ENCODE measurements around the gene GRIN3B. TPM values are rescaled to one million over a fixed set of nuclear protein-coding genes. Genes with fewer than 3 reads are reported as not detected.

The GRIN3B gene
- total and polyA plus RNA-seq, 2 of the 4 experiments (the other 2 are of a cell fraction) = under 0.01 to 0.91 TPM

DNA sequence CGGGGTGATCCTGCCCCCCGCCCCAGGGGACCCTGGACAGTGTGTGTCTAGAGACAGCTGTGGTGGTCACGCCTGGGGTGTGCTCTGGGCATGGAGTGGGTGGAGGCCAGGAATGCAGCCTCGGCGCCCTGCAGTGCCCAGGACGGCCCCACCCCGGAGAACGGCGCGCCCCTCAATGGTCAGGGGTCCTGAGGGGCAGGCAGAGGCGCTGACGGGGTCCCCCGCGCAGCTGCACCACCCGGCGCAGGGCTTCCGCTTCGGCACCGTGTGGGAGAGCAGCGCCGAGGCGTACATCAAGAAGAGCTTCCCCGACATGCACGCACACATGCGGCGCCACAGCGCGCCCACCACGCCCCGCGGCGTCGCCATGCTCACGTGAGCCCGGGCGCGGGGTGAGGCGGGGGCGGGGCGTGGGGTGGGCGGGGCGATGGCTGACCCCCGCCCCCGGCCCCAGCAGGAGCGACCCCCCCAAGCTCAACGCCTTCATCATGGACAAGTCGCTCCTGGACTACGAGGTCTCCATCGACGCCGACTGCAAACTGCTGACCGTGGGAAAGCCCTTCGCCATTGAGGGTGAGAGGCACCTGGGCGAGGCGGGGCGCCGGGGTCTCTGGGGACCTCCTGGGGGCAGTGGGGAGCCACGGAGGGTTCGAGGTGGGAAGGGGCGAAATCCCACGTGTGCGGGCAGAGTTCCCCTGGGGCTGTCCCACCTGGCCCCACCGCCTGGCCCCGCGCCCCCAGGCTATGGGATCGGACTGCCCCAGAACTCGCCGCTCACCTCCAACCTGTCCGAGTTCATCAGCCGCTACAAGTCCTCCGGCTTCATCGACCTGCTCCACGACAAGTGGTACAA, 7.4 kb downstream of the GRIN3B start:
- H3K9ac ChIP-seq (ENCODE audit: low read depth, low read length) = no peak overlapping the region
- no peak overlapping the region for H3K4ac ChIP-seq (ENCODE audit: low read depth, low read length)
- H4K8ac ChIP-seq (ENCODE audit: low read depth in 2 of 2, low read length in 2 of 2) = no peak overlapping the region
- ATAC-seq (ENCODE audit: low read depth) = no peak
- no peak overlapping the region for H4K5ac ChIP-seq (ENCODE audit: low read depth, low read length)
- H2AFZ ChIP-seq (replicated peaks; ENCODE audit: low read length, poor library complexity) = peak overlapping the region; percentile 32
- dilution Hi-C loops (cut with HindIII; ENCODE audit: low sequenced_read_pairs, unreplicated experiment) (no loop called here), in situ Hi-C loops (cut with MboI; ENCODE audit: low sequenced_read_pairs) (no loop called here), intact Hi-C loops (cut with micrococcal nuclease) (loop anchor here (2.0 kb wide), 1 partner anchor 233 kb away; the partner anchor contains the start of gene ATP5F1D)
- CTCF ChIA-PET = no interaction called here
- H2BK15ac ChIP-seq (ENCODE audit: low read depth, low read length) = no peak overlapping the region
- H3K79me1 ChIP-seq (ENCODE audit: low read depth in 1 of 2, low read length in 2 of 2) = peaks cover 0 to 16% of the 10 kb centered on the region in 2 experiments; a peak in 3 of 4 replicates
- no peak overlapping the region for H3K27ac ChIP-seq (ENCODE audit: insufficient read depth, low read length)
- H3K14ac ChIP-seq (replicated peaks; ENCODE audit: low read depth, low read length) = no peak overlapping the region
- DNase-seq = no peak
- peaks cover 17% of the 10 kb centered on the region for H3K4me1 ChIP-seq (ENCODE audit: control insufficient read depth, insufficient read depth, low read length)
- H2BK5ac ChIP-seq (ENCODE audit: low read depth, low read length, poor library complexity, severe bottlenecking) = no peak overlapping the region
- peaks cover 25% of the 10 kb centered on the region; the same call in 1 of the 2 replicates for H3K36me3 ChIP-seq (ENCODE audit: control insufficient read depth, insufficient read depth, low read length)
- POLR2A ChIA-PET (ENCODE audit: unreplicated experiment) = no interaction called here
- H3K23ac ChIP-seq (ENCODE audit: low read depth, low read length) = no peak overlapping the region
- BruUV-seq (replicated peaks) = no TSS peak
- no peak overlapping the region for H3K4me3 ChIP-seq (ENCODE audit: insufficient read depth, low read depth, low read length)
- H4K20me1 ChIP-seq (ENCODE audit: insufficient read depth, low read length) = peaks cover 26% of the 10 kb centered on the region
- no peak overlapping the region for H2AK9ac ChIP-seq (replicated peaks; ENCODE audit: low read depth, low read length, poor library complexity)
- H3K56ac ChIP-seq (ENCODE audit: extremely low read depth, insufficient read depth, low read length) = no peak overlapping the region
- H3K9me1 ChIP-seq (ENCODE audit: insufficient read depth, low read length) = no peaks in the 10 kb centered on the region
- no peak overlapping the region for H2BK120ac ChIP-seq (ENCODE audit: low read depth, low read length)
- no peak overlapping the region for H4K91ac ChIP-seq (ENCODE audit: insufficient read depth, low read depth, low read length)
- no peak overlapping the region for H2BK20ac ChIP-seq (ENCODE audit: low read depth, low read length)
- H3K9me3 ChIP-seq (ENCODE audit: control insufficient read depth, insufficient read depth, low read length) = no peaks in the 10 kb centered on the region
- H3K27me3 ChIP-seq (ENCODE audit: control insufficient read depth, insufficient read depth, low read length) = no peaks in the 10 kb centered on the region
- H3K4me2 ChIP-seq (ENCODE audit: low read depth, low read length) = no peak overlapping the region
- no peak overlapping the region for H3K18ac ChIP-seq (ENCODE audit: low read depth, low read length)
- 97% methylated on average over 32 of the region's 73 CpGs; no CpG with 5 or more reads in 1 of the 2 experiments for WGBS, 2 experiments (ENCODE audit: extremely low coverage in 2 of 2, insufficient read length in 1 of 2)
- H2AK5ac ChIP-seq (ENCODE audit: low read depth, low read length) = peak overlapping the region; percentile 28; the same call in 1 of the 2 replicates
- TF ChIP-seq, protein P1, sequence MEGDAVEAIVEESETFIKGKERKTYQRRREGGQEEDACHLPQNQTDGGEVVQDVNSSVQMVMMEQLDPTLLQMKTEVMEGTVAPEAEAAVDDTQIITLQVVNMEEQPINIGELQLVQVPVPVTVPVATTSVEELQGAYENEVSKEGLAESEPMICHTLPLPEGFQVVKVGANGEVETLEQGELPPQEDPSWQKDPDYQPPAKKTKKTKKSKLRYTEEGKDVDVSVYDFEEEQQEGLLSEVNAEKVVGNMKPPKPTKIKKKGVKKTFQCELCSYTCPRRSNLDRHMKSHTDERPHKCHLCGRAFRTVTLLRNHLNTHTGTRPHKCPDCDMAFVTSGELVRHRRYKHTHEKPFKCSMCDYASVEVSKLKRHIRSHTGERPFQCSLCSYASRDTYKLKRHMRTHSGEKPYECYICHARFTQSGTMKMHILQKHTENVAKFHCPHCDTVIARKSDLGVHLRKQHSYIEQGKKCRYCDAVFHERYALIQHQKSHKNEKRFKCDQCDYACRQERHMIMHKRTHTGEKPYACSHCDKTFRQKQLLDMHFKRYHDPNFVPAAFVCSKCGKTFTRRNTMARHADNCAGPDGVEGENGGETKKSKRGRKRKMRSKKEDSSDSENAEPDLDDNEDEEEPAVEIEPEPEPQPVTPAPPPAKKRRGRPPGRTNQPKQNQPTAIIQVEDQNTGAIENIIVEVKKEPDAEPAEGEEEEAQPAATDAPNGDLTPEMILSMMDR (conservative IDR thresholded peaks at IDR 0.05; ENCODE audit: low read depth, low read length) = no peak
- no peak for TF ChIP-seq BHLHE40 (IDR thresholded peaks at IDR 0.05; ENCODE audit: low read depth, low read length)
- TF ChIP-seq RFX5 (IDR thresholded peaks at IDR 0.05; ENCODE audit: low read depth, low read length) = no peak
- TF ChIP-seq, protein P2, sequence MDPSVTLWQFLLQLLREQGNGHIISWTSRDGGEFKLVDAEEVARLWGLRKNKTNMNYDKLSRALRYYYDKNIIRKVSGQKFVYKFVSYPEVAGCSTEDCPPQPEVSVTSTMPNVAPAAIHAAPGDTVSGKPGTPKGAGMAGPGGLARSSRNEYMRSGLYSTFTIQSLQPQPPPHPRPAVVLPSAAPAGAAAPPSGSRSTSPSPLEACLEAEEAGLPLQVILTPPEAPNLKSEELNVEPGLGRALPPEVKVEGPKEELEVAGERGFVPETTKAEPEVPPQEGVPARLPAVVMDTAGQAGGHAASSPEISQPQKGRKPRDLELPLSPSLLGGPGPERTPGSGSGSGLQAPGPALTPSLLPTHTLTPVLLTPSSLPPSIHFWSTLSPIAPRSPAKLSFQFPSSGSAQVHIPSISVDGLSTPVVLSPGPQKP (IDR thresholded peaks at IDR 0.05; ENCODE audit: borderline replicate concordance, low read depth, low read length) = no peak
- TF ChIP-seq CEBPB (IDR thresholded peaks at IDR 0.05; ENCODE audit: low read depth, low read length) = no peak
- no peak for TF ChIP-seq MXI1 (IDR thresholded peaks at IDR 0.05; ENCODE audit: borderline replicate concordance, low read depth, low read length)
- TF ChIP-seq RAD21 (IDR thresholded peaks at IDR 0.05; ENCODE audit: low read length) = no peak
- TF ChIP-seq MAZ (IDR thresholded peaks at IDR 0.05; ENCODE audit: borderline replicate concordance, low read depth, low read length) = no peak
- no peak for TF ChIP-seq POLR2A (IDR thresholded peaks at IDR 0.05; ENCODE audit: low read depth, low read length)
- TF ChIP-seq MAFK (IDR thresholded peaks at IDR 0.05; ENCODE audit: low read depth, low read length) = no peak
- TF ChIP-seq FOS (IDR thresholded peaks at IDR 0.05; ENCODE audit: low read depth, low read length) = no peak
- TF ChIP-seq SMC3 (IDR thresholded peaks at IDR 0.05; ENCODE audit: low read depth, low read length) = no peak
- TF ChIP-seq, protein P3, sequence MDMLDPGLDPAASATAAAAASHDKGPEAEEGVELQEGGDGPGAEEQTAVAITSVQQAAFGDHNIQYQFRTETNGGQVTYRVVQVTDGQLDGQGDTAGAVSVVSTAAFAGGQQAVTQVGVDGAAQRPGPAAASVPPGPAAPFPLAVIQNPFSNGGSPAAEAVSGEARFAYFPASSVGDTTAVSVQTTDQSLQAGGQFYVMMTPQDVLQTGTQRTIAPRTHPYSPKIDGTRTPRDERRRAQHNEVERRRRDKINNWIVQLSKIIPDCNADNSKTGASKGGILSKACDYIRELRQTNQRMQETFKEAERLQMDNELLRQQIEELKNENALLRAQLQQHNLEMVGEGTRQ (IDR thresholded peaks at IDR 0.05; ENCODE audit: low read depth, low read length) = no peak
- TF ChIP-seq RCOR1 (IDR thresholded peaks at IDR 0.05; ENCODE audit: insufficient replicate concordance, low read length) = no peak
- no peak for TF ChIP-seq CHD1 (IDR thresholded peaks at IDR 0.05; ENCODE audit: low read depth, low read length)

Measured in IMR-90 (cell line).